ENCODE measurements around the gene EXTL2.
"Not testable (repeated sequence)": the region's sequence is repeated elsewhere in the genome, so short reads cannot be mapped to it uniquely, and the experiment has no call there.

EXTL2 gene

GRCh38 chr1:100896481-100896982 lies 1.9 kb upstream of the EXTL2 start:
- peak; percentile 40 for DNase-seq

- peak; percentile 84 for DNase-seq
These were observed 1.2 kb upstream of the EXTL2 start, which contains the start of gene SLC30A7 for GRCh38 chr1:100895540-100896480. Gene SLC30A7, plus strand, starts transcription at chr1:100896090. Its CDS starts 173 bp downstream, at chr1:100896263.

GRCh38 chr1:100893718-100894117 lies 924 bp downstream of the EXTL2 start:
- DNase-seq = no peak

DNA sequence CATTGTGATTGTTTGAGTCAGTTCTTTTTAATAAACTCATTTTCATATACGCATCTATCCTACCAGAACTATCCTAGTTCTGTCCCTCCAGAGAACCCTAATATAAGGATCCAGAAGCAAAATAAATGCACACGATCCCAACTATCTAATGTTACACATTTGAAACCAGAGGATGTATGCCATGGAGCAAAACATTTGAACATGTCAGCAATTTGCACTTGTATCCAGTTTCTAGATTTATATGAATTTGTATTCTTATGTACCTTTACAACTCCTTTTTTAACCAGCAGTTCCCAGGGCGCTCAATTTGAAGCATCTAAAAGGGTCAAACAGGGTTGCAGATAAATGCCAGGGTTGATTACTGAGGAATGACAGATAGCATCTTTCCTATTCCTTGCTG lies 2.1 kb downstream of the EXTL2 start:
- no peak for DNase-seq

DNA sequence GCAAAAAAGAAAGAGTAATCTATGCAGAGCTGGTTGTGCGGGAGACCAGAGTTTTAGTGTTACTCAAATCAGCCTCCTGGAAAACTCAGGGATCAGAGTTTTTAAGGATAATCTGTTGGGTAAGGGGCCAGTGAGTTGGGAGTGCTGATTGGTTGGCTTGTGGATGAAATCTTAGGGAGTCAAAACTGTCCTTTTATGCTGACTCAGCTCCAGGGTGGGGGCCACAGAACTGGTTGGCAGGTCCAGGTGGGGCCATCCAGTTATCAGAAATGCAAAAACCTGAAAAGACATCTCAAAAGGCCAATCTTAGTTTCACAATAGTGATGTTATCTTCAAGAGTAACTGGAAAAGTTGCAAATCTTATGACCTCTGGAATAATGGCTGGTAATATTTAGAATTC lies 3.3 kb downstream of the EXTL2 start:
- DNase-seq = no peak

DNA sequence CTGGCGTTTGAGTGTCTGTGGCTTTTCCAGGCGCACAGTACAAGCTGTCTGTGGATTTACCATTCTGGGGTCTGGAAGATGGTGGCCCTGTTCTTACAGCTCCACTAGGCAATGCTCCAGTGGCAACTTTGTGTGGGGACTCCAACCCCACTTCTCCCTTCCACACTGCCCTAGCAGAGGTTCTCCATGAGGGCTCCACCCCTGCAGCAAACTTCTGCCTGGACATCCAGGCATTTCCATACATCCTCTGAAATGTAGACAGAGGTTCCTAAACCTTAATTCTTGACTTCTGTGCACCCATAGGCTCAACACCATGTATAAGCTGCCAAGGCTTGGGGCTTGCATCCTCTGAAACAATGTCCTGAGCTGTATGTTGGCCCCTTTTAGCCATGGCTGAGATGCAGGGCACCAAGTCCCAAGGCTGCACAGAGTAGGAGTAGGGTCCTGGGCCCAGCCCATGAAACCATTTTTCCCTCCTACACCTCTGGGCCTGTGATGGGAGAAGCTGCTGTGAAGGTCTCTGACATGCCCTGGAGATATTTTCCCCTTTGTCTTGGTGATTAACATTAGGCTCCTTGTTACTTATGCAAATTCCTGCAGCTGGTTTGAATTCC lies 4.7 kb downstream of the EXTL2 start:
- not testable (repeated sequence) for DNase-seq

GRCh38 chr1:100889007-100889406 lies 5.6 kb downstream of the EXTL2 start:
- DNase-seq = not testable (repeated sequence)

DNA sequence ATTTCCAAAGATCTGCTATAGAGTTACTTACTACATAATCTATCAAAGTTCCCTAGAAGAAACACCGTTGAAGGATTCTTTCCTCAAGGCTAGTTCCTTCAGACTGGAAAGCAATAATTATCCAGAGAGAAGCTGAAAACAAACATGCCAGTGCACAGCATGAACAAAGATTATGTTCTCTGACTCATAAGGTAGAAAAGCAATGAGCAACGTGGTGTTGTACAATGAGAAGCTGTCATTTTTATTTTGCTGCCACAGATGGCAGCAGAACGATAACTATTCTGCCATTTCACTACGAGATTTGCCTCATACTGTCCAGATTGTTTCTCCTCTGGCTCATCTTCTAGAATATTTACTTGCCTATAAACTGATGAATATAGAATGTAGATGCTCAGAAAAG lies 10.7 kb downstream of the EXTL2 start:
- peak; percentile 53 for DNase-seq

DNA sequence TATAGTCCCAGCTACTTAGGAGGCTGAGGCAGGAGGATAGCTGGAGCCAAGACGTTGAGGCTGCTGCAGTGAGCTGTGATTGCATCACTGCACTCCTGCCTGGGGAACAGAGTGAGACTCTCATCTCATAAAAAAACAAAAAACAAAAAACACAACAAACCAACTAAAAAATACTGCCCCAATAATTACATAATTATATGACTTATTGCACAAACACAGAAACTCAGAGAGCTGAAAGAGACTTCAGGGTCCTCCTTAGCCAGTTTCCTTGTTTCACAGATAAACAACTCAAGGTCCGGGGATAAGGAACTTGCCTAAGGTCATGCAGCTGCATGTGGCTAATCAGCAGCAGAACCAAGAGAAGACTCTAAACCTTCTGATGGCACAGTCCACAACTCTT lies 11.9 kb downstream of the EXTL2 start:
- DNase-seq = peak; percentile 95

GRCh38 chr1:100881687-100882086 lies 13.0 kb downstream of the EXTL2 start:
- no peak for DNase-seq

DNA sequence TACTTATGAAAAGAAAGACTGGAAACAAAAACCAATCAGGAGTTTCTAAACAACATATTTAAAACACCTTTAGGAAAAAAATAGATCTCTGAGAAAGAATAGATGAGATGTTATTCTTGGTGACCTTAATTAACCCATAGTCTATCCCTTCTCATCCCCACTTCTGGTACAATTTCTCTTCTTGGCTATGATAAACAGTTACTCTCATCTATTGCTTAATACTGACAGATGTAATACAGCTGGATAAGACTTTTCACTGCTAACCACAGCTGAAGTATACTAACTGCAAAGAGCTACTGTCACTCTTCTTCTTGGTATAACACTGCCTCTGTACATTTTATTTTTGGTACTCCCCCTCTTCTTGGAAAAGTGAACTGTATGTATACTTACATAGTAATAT lies 15.2 kb downstream of the EXTL2 start:
- peak; percentile 71 for DNase-seq

- no peak for DNase-seq
These were observed 18.4 kb downstream of the EXTL2 start for GRCh38 chr1:100876291-100876690.

GRCh38 chr1:100875228-100875627 lies 19.4 kb downstream of the EXTL2 start:
- no peak for DNase-seq

DNA sequence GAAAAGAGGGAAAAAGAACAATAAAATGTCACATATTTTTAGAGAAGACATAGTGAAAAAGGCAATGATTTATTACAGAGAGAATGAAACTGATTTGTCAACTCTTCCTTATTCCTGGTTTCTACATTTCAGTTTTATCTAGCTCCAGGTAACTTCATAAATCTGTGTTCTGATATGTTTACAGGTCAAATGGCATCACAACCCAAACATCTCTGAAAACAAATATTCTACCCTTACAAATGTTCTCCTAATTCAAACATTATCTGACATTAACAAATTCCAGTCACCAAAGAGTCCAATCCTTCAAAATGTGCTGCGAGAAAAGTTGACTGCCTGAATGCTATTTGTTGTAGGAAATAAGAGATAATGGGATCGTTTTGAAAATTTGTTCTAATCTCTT lies 20.2 kb downstream of the EXTL2 start:
- no peak for DNase-seq

GRCh38 chr1:100869996-100870395 lies 24.6 kb downstream of the EXTL2 start:
- DNase-seq = no peak

- peak; percentile 42 for DNase-seq
These were observed 26.2 kb downstream of the EXTL2 start for GRCh38 chr1:100868364-100868995.

DNA sequence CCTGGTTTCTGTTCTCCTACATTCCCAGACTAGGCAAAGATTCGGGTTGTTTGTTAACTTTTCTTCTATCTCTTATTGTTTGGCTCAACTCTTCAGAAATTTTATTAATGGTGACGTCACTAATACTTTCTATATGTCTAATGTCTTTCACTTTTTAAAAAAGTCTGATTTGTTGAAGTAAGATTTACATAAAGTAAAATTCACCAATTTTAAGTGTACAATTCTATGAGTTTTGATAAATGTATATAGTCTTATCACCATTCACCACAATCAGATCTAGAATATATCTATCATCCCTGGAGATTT lies 27.8 kb downstream of the EXTL2 start:
- DNase-seq = no peak

GRCh38 chr1:100866041-100866900 lies 28.4 kb downstream of the EXTL2 start:
- peak; percentile 29 for DNase-seq

DNA sequence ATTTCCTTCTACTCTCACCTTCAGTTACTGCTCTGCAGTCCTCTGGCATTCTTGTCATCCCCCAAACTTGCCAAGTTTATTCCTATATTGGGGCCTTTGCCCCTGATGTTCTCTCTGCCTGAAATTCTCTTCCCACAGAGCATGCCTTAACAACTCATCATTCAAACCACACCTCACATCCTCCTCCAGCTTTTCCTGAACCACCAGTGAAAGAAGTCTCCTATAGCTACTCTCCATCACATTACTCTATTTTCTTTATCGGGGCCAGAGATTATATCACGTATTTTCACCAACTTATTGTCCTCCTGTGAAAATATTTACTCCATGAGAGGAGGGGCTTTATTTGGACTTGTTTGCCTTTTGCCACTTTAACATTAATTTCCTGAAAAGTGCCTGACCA lies 32.1 kb downstream of the EXTL2 start:
- DNase-seq = no peak

DNA sequence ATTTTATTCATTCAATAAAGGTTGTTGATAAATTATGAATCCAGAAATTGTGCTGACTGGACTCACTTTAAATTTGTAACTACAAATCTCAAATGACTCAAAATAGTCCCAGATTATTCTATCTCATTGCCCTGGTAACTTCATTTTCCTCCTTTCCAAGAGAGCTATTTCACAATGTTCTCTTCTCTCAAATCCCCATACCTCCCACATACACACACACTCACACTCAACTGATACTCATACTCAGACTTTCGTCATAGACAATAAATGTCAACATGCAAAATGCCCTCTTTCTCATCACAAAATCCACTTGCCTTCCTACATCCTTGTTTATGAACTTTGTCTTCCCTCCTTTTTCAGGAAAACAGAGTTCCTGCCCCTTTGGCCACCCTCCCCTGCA lies 33.3 kb downstream of the EXTL2 start:
- peak; percentile 64 for DNase-seq

GRCh38 chr1:100860397-100860991 lies 34.1 kb downstream of the EXTL2 start:
- DNase-seq = no peak

GRCh38 chr1:100855116-100855515 lies 39.5 kb downstream of the EXTL2 start:
- not testable (repeated sequence) for DNase-seq
